ENCODE results near the gene DLK2.
A peak's percentile ranks its signal among the peaks of the same experiment; 100 is the strongest.

- peak; percentile 50 for TF ChIP-seq CTCF (conservative IDR thresholded peaks at IDR 0.05; ENCODE audit: low read depth, low read length)
- no peak for TF ChIP-seq EZH2phosphoT487 (IDR thresholded peaks at IDR 0.05; ENCODE audit: borderline replicate concordance, low read length)
These were observed 27.8 kb downstream of the DLK2 start, which contains the start of gene ABCC10 for GRCh38 chr6:43427406-43428111.

Data from PC-3 (cell line).